NCI-H69 (cell line): ENCODE data around the gene OR10A3.

Source experiments
- DNase-seq: peaks from one replicate; lab custom pipeline; 2025; lab: John Stamatoyannopoulos, UW

OR10A3 gene

DNA sequence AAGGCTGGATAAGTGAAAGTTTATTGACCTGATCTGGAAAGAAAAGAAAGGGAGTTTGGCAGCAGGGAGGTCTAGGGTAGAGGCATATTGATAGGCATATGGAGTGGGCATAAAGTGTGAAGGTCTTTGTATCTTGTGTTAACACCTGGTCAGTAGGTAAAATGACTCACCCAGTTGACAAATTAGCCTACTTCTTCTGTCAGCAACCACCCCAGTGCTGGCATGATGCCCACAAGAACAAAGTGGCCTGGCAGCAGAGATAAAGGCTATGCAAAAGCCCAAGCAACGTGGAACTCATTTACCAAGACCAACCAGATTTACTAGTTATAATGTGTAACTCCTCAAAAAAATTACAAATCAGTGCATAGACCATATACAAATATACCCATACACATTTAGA, 4.9 kb downstream of the OR10A3 start:
- peak; percentile 44 for DNase-seq

DNA sequence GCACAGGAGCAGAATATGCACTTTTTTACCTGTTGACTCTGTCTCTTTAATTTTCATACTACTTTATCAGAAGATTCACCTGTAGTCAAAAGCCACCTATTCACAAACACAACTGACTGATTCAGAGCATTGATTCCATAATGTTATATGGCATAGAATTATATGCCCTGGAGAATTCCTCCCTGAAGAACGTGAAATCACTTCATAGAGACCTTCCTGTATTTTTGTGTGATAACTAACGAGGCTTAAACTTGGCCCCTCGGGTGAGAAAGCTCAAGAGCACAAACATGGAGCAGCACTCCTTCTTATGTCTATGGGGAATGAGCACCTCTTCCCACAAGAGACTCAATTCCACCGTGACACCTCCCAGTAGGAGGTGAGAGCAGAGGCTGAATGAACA, 10.3 kb downstream of the OR10A3 start, which contains the start of gene OR10A6:
OR10A6 (minus strand) TSS at position 101 of the 400 bp plus-strand sequence. CDS start 2,606 bp downstream, outside the sequence.
- no peak for DNase-seq

DNA sequence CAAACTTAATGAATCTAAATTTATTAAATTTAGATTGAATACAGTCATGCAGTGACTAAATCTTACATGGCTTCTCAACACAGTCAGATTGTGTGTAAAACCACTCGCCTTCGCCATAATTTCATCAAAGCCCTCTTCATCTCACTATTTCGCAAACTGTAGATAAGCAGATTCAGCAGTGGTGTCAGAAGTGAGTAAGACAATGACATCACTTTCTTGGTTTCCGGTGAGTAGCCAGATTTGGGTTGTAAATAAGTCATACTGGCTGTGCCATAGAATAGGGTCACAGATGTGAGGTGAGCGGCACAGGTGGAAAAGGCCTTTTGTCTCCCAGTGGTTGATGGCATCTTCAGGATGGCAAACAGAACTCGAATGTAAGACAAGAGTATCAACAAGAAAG, 13.9 kb downstream of the OR10A3 start:
- no peak for DNase-seq

DNA sequence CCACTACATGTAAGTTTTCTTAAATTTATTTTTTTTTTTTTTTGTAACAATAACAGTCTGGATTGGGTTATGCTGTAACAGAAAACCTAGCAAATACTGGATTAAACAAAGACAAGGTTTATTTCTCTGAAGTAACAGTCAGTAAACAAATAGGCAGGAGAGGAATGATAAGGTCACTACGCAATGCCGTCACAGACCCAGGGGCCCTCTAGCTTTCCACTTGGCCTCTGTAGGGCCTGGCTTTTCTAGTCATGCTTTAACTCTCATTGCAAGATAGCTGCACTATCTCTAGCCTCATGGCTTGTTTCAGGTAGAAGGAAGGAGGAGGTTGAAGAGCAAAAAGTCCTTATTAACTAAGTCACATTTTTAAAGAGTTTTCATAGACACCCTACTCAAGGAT, 17.0 kb downstream of the OR10A3 start:
- no peak for DNase-seq

DNA sequence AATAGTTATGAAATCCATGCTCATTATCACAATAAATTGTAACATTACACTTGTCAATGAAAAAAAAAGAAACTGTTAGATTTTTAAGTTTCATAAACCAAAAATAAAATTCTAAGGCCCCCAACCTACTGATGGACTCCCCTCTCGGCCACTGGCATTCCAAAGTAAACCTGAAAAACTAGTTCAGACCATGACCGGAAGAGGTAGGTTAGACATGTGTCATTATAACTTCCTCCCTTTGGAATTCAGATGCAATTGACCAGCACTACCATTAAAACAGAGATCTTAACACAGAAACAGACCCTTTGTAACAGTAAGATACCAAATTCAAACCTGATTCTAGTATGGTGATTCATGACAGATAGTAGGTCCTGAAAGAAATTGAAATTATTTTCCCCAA, 23.4 kb downstream of the OR10A3 start:
- DNase-seq: no peak

DNA sequence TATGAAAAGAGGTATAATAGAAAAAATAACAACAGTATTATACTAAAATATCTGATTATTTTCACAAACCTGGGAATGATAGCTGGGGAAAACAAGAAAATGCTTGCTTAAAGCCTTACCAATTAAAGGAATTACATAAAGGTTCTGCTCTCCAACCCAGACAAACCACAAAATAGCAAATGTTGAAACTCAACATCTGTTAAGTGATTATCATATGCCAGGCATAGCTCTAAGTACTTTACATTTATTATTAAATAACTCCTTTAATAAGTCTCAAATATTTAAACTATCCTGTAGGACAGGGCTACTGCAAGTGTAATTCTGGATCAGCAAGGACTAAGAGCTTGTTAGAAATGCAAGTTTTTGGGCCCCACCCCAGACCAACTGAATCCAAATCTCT, 30.5 kb downstream of the OR10A3 start:
- DNase-seq: no peak

DNA sequence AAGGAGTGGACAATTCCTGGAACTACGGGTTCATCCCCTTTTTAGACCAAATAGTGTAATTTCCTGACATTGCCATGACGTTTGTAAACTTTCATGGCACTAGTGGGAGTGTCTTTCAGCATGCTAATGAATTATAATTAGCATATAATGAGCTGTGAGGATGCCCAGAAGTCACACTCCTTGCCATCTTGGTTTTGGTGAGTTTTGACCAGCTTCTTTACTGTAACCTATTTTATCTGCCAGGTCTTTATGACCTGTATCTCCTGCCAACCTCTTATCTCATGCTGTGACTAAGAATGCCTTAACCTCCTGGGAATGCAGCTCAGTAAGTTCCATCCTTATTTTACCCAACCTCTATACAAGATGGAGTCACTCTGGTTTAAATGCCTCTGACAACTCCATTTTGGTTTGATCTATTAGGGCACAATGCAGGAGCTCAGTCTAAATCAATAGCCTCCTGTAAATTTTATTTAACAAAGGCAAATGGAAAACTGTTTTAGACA, 31.2 kb downstream of the OR10A3 start:
- no peak for DNase-seq

DNA sequence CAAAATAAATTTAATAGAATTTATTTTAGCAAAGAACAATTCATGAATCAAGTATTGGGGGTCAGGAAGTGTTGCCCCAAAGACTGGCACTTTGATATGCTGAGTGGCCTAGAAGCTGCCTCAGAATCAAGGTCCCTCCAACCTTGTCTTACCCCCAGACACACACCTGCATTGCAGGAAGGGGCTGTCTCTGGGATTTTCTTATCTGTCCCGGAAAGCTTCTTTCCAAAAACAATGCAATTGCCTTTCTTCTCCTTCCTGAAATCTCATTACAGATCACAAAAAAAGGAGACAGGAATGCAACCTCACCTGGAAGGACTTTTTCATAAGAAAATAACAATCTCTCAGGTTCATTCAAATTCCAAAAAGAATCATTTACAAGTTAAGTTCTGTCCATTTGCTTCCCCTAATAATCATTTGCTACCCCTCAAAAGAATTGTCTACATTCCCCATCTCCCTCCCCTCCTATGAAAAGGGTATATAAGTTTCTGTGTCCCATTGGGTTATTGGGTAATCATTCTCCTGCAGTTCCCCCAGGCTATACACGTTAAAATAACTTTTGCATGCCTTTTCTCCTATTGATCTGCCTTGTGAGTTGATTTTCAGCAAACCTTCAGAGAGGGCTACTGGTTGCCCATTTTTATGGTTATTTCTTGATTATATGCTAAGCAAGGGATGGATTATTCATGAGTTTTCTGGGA, 31.8 kb downstream of the OR10A3 start:
- no peak for DNase-seq

DNA sequence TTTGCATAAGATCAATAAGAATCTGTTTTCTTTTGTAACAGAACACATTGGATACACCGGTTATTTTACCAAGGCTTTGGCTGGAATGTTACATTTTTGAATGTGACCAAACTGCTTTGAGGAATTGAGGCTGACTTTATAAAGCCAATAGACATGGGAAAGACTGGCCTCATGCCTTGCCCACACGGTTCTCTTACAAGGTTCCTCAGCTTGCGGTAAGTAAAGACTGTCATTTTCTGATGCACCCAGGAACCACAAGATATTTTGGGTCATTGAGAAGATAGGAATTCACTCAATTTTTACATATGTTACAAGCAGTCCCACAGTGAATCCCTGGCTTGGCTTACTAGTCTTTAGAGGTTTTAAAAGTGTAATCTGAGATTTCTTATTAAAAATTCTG, 34.4 kb downstream of the OR10A3 start:
- no peak for DNase-seq

DNA sequence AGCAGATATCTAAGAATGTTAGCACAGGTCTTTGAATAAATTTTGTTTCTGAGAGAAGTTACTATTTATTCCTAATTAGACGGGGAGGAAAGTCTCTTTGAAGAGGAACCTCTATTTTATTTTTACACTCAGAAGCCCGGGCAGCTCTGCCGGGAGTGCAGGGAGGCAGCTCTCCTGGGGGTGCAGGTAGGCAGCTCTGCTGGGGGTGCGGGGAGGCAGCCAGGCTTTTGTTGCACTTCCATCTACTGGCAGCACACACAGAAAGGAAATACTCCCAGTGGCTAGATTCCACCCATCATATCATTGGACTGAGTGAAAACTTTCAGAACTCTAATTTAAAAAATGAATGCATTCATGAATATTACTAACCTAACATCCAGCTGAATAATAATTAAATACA, 35.0 kb downstream of the OR10A3 start:
- no peak for DNase-seq

DNA sequence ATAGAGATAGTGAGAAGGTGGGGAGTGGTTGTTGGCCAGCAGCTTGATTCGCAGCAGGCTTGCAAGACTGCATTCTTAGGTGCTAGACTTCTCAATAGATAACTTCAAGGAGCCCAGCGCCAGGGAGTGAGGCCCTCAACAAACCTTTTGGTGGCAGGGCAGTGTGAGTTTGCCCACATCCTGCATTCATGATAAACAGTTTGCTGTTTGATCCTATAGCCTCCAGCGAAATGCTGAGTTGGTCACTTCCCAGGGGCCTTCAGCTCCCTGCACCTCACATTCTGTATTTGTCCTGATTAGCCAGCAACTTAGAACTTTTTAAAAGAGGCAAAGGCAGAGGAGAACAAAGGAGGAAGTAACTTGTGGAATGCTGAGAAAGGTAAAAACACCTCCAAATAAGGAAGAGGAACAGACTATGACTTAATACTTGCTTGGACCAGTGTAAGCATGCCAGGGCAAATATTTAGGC, 35.5 kb downstream of the OR10A3 start:
- DNase-seq: no peak

DNA sequence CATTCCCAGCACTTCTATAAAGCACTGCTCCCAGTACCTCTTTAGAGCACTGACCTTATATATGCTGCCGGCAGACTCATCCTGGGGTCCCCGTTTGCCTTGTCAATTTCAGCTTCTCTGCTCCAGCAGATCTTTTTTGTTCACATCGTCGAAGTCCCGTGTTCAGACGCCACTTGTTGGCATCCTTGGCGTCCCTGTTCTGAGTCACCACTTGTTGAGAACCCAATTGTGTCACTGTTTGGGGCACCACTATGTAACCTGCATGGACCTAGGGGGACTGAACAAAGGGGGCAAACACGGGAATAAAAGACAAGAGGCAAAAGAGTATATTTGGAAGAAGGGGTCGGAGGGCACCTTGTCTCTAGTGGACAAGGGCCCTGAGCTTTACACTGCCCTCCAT, 36.0 kb downstream of the OR10A3 start:
- DNase-seq: no peak

DNA sequence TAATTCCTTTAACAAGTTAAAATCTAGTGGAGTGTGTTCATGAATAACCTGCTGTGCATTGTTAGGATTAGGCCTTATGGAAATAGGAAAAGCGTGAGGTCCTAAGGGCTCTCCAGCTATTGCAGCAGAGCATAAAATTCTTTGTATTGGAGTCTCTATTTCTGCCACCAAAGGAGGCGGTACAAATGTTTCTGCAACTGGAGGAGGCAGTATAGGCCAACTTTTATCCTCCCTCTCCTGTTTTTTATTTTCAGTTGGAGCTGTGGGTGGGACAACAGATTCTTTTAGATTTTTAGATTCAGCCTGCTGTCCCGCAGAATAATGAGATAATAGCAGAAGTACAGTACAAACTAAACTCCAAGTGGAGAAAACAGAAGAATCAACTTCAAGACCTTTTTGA, 36.6 kb downstream of the OR10A3 start:
- DNase-seq: no peak

DNA sequence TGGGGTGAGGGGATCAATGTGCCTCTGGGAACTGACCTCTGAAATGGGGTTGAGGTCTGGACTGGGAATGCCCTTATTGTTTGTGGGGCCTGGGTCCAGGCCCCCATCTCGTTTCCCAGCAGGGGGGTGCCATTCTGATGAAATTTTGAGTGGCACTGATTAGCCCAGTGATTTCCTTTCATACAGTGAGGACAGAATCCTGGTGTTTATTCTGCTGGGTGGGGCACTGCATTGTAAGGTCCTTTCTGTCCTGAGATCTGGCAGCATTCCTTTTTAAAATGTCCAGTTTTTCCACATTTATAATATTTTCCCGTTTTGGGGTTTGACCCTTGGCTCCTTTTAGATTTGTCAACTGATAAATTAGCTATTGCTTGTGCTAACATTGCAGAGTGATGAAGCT, 37.6 kb downstream of the OR10A3 start:
- no peak for DNase-seq

DNA sequence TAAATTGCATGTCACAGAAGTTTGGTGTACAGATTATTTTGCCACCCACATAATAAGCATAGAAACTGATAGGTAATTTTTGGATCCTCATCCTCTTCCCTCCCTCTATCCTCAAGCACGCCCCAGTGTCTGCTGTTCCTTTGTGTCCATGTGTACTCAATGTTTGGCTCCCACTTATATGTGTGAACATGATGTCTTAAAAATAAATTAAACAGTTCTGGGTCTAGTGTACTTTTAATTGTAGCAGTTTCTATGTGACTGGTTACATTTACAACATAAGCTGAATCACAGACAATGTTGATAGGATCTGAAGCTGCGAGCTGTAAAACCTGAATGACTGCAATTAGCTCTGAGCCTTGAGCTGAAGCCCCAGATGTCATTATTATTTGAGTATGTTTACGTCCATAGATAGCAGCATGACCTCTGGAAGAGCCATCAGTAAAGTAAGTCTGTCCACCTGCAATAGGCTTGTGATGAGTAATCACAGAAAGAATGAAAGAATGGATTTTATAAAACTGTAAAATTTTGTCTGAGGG, 40.1 kb downstream of the OR10A3 start:
- no peak for DNase-seq

DNA sequence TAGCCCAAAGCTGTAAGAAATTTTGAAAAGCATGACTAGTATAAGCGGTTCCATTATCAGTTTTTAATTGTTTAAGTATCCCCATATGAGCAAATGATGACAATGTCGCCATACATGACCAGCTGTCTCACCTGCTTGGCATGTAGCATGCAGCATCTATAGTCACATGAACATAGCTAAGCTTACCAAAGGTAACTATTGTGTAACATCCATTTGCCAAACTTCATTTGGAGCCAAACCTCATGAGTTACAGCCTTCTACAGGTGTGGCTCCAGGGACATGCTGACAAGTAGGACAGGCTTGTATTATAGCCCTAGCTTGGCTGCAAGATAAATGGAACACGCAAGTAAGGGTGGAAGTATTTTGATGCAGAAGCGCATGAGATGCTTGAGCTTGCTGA, 40.8 kb downstream of the OR10A3 start:
- no peak for DNase-seq

DNA sequence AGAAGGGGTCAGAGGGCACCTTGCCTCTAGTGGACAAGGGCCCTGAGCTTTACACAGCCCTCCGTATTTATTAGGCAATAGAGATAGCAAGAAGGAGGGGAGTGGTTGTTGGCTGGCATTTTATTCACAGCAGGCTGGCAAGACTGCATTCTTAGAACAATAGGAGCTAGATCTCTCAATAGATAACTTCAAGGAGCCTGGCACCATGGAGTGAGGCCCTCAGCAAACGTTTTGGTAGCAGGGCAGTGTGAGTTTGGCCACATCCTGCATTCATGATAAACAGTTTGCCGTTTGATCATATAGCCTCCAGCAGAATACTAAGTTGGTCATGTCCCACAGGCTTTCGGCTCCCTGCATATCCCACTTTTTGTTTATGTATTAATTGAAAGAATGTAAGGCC, 42.1 kb downstream of the OR10A3 start:
- no peak for DNase-seq

DNA sequence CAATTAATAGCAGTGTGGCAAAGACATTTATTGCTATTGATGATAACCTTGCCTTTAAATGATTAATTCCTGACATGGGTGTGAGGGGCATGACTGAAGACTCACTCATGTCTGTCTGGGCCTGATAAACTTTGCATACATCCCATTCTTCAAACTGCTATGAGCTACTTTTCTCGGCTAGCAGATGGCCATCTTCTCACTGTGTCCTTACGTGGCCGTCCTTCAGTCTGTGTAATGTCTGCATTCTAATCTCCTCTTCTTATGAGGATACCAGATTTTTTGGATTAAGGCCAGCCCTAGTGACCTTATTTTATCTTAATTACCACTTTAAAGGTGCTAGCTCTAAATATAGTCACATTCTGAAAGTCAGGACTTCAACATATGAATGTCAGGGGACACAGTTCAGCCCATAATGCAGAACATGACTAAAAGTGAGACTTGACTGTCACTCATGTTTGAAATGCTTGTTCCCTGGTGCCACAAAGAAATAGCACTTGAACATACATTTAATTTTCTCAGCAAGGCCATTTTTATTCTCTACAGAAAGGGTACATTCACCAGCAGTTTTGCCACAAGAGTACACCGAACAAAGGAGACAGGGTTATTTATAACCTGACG, 42.7 kb downstream of the OR10A3 start:
- no peak for DNase-seq

DNA sequence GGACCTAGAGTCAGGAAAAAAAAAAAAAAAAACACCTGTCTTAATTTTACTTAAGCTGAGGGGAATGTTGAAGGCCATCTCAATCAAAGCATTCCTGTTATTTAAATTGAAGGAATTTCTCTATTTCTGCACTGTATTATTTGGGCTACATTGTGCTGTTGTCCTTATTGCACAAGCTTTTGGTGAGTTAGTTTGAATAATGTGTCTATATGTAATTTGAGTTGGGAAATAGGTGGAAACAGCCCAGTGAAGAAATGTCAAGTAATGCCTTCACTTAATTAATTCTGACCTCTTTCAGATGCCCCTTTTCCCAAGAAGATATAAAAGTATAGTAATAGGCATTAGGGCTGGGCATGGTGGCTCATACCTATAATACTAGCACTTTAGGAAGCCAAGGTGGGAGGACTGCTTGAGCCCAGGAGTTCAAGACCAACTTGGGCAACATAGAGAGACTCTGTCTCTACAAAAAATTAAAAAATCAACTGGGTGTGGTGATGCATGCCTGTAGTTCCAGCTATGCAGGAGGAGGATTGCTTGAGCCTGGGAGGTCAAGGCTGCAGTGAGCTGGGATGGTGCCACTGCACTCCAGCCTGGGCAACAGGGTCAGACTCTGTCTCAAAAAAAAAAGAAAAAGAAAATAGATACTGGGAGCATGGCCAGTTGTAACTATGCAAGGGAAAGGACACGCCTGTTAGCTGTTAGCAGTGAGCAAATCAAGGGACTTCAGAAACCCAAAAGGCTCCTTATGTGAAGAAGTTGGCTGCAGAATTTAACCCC, 45.3 kb downstream of the OR10A3 start:
- DNase-seq: no peak

DNA sequence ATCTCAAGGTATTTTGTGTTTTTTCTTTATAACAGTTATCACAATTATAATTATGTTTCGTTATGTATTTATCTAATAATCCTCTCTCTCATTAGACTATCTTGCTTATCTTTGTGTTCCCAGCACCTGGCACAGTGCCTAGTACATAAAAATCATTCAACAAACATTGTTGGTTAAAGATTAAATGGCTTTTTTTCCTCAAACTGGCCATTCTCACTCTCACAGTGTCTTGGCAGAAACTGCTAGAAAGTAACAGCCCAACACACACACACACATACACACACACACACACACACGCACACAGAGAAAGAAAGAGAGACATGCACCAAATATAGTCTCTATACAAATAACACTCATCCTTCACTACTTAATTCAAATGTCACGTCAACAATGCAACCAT, 47.3 kb downstream of the OR10A3 start:
- DNase-seq: no peak

DNA sequence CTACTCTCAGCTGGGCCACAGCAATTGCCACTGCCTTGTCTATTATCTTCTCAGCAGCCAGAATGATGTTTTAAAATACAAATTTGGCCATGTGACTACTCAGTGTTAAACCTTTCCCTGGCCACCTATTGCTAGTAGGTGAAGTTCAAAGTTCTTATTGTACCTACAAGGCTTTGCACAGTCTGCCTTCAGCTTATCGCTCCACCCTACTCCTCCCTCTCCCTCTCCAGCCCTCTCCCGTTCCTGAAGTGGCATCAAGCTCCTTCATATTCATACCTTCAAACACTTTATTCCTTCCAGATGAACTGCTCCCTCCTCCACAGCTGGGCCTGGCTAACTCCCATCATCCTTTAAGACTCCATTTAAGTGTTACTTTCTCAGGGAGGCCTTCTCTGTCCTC, 47.7 kb downstream of the OR10A3 start:
- no peak for DNase-seq

DNA sequence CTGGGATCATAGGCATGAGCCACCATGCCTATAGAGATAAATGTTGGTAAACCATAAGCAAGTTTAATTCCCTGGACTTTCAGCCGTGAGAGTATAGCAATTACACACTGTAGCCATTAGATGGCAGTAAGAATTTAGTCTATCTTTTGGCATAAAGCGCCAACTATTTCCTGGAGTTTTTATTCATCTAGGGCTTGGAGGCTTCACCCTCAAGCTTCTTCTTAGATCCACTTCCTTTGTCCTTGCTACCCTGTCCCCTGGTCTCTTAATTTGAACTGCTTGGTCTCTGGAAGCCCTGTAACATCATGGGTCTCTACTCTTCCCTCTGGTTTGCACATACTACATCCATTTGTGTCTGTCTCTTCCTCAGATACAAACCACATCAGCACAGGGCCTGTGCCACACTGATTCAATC, 48.7 kb downstream of the OR10A3 start:
- DNase-seq: peak; percentile 67
